SH-SY5Y (cell line): ENCODE measurements around the gene KRTAP19-7.

Experiments used
- GATA2 ChIP-seq: IDR thresholded peaks from 2 replicates; pipeline ENCODE4 v1.6.1; 2011; ENCODE audit warnings: mild to moderate bottlenecking, low read depth, low read length
- GATA3 ChIP-seq: IDR thresholded peaks from 2 replicates; pipeline ENCODE4 v1.6.1; 2011; ENCODE audit warnings: low read depth, mild to moderate bottlenecking, low read length, moderate library complexity

The KRTAP19-7 gene

DNA sequence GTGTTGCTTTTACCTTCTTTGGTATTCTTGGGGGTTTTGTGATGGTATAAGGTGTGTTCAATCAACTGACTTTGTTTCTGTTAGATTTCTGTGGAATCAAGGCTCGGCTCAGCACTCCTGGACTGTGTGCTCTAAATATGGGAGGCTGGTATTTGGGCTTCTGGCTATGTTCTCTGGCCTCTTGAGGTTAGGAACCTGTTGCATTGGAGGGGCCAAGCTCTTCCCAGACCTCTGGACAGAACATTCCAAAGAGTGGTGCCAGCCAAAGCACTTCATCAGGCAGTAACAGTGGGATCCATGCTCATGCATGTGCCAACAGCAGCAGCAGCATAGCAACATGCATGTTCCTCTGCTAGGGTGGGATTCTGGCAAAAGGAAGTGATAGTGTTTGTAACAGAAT lies 8.3 kb downstream of the KRTAP19-7 start:
- TF ChIP-seq GATA2 (no peak), GATA3 (no peak)

DNA sequence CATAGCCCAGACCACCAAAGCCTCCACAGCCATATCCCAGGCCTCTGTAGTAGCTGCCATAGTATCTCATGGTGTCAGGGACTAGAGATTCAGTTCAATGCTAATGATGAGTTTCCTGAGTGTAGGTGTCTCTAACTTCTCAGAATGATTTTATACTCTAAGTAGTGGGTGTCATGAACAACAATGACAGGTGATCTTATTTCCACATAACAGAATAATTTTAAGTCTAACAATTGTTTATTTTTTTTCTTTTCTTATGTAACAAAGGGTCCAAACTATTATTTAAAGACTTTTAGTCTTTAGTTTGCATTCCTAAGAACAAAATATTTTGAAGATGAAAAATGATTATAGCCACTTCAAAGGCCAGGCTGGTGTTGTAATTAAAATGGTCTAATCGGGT lies 19.4 kb downstream of the KRTAP19-7 start, which contains the start of gene KRTAP19-6:
KRTAP19-6 (minus strand) TSS at position 101 of the 400 bp plus-strand sequence; CDS start at position 70, 31 bp downstream.
- no peak for TF ChIP-seq GATA3
- TF ChIP-seq GATA2, result no peak

DNA sequence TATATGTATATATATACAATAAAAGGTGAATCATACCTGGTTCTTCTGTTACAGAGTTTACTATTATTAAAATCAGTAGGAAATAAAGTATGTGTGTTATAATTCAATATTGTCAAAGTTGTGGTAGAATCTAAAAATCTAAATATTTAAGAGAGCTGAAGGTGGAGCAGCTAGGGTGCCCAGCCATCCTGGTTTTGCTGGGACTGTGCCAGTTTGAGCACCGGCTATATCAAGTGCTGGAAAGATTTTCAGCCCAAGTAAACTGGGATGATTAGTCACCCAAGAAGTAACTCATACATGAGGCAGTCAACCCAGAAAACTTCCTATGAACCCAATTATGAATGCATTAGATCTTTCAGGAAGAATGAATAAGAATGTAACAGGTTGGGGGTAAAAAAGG lies 42.2 kb downstream of the KRTAP19-7 start:
- TF ChIP-seq GATA2, result no peak
- TF ChIP-seq GATA3, result no peak

DNA sequence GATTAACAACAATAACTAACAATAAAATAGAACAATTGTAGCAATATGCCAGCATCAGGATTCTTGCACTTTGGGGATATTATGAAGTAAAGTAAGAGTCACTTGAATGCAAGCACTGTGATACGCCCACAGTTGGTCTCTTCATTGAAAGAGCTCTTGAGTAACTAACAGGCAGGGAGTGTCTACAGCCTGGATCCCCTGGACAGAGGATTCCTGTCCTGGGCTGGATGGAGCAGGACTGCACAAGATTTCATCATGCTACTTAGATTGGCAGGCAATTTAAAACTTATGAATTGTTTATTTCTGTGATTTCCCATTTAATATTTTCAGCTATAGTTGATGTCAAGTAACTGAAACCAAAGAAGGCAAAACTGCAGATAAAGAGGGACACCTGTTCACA lies 45.4 kb downstream of the KRTAP19-7 start:
- TF ChIP-seq GATA2 (no peak), GATA3 (no peak)
